NCI-H524 treated with DMSO at 0.1 percent for 48 hours (cell line): ENCODE measurements around the gene ADGRG1.
"Not testable (repeated sequence)": the region's sequence is repeated elsewhere in the genome, so short reads cannot be mapped to it uniquely, and the experiment has no call there.

Source experiments
- DNase-seq: peaks from one replicate; lab custom pipeline; 2025; lab: John Stamatoyannopoulos, UW

ADGRG1 gene

DNA sequence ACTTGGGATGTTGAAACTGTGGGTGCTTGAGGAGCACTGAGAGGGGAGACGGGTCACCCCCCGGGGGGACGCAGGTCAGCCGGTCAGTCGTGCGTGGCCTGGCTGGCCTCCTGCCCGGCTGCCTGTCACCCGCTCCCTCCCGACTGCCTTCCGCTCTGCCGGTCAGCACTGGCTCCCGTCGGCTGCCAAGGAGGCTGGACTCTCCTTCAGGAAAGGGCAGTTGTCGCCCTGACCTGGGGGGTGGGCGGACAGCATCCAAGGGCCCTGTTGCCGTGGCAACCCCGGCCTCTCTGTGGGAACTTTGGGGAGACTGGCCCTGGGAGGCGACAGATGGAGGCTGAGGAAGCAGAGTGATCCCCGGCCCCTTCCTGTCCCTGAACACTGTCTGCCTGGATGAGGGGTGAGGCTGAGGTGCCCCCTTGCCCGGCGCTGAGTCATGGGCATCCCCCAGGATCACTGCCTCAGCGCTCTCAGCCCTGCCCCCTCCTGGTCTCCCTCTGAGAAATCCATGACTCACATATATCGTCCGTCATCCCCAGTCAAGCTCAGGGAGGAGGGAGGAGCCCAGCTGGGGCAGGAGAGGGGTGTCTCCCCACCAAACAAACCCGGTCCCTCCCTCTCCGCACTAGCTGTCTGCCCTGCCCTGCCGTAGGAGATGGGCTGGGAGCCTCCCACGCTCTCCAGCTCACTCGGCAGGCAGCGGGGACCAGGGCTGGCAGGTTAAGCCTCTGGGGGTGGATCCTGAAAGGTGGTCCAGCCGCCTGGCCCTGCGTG is at the start of gene ADGRG1:
Gene ADGRG1, plus strand, starts transcription at position 623 of the 774 bp plus-strand sequence. CDS start 21,658 bp downstream, outside the sequence.
- DNase-seq: peak; percentile 11

DNA sequence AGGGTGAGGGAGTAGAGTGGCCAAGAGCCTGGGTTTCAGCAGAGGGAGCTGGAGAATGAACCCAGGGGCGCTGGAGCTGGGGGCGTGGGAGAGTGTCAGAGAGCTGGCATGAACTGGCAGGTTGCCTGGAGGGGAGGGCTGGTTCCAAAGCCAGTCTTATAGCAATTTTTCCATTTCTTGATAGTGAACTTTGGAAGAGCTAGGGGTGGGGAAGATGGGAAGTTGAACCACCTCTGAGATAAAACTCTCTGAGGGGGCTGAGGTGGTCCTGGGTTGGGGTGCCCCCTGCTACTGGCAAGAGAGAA is 49.1 kb upstream of the ADGRG1 start:
- DNase-seq: no peak

DNA sequence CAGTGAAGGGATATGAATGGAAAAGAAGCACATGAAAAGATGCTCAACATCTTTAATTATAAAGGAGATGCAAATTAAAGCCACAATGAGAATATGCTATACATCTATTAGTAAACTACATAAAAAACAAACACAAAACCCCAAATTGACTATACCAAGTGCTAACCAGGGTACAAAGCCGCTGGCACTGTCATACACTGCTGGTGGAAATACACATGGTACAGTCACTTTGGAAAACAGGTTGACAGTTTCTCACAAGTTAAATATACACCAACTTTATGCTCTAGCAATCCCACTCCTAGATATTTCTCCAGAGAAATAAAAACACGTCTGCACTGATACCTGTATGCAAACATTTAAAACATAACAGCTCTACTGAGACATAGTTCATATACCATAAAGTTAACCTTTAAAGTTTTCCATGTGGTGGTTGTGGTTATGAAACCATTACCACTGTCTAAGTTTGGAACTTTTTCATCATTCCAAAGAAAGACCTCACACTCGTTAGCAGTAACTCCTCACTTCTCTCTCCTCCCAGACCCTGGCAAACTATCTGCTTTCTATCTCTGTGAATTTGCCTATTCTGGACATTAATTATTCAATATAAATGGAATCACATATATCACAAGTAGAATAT is 43.3 kb upstream of the ADGRG1 start:
- no peak for DNase-seq

DNA sequence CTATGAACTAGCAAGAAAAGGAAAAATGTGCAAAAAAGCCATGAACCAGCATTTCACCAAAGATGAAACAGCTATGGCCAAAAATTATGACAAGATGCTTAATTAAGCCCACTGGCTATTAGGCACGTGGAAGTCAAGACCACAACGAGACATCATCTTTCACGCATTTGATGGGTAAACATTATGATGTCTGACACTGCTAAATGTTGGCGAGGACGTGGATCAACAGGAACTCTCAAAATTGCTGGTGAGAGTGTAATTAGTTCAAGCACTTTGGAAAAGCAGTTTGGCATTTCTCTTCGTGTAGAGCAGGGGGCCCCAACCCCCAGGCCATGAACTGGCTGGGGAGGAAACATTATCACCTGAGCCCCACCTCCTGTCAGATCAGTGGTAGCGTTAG is 39.6 kb upstream of the ADGRG1 start:
- no peak for DNase-seq

DNA sequence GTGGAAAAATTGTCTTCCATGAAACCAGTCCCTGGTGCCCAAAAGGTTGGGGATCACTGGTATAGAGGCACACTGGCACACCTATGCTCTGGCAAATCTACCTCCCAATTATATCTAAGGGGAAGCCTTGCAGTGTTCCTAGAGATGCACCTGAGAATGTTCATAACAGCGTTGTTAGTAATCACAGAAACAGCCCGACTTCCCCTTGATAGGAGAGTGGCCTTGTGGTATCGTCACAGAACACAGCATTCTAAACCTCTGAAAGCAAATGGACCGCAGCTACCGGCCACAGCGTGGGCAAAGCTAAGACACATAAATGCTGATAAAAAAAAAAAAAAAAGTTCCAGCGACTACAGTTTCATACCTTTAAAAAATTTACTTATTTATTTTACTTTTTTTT is 39.1 kb upstream of the ADGRG1 start:
- no peak for DNase-seq

DNA sequence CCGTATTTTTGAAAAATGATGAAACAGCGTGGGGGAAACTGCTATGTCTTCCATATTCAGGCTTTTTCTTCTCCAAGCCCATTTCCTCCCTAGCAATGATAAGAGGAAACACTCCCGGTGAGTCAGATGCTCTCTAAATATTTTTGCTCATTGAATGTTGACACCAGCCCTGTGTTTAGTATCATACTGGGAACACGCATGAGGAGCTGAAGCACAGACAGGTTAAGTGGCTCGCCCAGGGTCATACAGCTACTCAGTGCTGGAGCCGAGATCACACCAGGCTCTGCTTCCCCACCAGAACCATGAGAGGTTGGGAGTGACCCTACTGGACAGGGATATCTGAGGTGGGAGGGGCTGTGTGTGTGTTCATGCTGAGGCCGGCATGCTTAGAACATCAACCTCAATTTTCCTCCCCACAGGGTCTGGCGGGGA is 37.8 kb upstream of the ADGRG1 start:
- no peak for DNase-seq

DNA sequence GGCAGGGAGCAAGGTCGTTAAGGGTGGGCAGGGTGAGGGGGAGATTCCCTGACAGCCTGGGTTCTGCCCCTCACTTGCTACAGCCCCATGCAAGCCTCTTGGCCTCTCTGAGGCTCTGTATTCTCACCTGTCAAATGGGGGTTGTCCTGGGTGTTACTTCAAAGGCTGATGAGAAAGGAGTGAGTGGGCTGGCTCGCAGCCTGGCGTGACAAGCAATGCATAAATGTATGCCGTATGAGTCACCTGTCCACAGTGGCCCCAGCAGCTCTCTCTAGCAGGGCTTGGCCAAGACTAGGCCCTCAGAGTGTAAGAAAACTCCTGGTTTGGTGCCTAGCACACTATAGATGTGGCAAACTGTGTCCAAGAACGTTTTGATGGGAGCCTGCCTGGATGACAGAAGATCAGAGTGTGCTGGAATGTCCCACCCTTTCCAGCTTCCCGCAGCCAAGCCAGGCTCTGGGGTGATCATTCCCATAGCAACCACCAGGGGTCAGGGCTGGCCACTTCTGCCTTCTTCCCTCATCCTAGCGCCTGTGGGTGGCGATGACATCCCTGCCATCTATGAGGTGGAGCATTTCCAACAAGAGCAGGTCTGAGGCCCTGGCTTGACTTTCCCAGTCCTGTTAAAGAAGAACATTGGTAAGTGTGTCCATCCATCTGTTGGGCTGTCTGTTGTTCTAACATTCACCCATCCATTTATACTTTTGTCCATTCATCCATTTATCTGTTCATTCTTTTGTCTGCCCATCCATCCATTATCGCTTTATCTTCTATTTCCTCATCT is 37.2 kb upstream of the ADGRG1 start:
- DNase-seq: no peak

DNA sequence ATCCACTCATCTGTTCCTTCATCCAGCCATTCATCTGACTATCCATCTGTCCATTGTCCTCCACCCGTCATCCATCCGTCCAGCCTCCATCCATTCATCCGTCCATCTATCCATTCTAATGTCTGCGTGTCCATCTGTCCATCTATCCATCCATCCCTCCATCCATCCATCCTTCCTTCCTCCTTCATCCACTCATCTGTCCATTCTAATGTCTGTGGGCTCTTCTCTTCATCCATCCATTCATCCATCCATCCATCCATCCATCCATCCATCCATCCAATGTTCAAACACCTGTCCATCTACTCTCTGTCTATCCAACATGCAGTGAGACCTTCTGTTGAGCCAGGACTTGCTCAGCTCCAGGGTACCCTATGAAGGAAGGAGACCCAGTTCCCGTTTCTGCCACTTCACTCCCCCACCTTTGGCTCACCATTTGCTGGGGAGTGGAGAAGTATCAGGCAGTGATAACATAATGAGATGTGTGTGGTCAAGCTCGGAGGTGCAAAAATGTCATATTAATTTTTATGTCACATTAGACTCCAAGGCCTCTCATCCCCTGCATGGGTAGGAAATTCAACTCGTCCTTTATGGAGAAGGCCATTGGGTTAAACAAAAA is 36.5 kb upstream of the ADGRG1 start:
- no peak for DNase-seq

DNA sequence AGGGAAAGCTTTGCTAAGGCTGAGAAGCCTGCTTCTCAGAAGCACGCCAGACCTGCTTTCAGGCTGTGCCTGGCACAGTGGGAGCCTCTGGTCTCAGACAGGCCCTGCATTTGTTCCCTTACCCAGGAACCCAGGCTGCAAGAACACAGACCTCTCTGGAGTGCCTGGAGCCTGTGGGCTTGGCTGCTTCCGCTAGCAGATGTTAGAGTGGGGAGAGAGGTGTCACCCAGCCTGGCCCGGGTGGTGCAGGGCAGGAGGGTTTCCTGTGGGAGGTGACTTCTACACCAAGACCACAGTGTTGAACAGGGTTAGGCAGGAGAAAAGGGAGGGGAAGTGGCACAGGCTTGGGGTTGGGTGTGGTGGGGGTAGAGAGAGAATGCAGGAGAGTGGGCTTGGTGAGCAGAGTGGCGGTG is 35.8 kb upstream of the ADGRG1 start:
- no peak for DNase-seq

DNA sequence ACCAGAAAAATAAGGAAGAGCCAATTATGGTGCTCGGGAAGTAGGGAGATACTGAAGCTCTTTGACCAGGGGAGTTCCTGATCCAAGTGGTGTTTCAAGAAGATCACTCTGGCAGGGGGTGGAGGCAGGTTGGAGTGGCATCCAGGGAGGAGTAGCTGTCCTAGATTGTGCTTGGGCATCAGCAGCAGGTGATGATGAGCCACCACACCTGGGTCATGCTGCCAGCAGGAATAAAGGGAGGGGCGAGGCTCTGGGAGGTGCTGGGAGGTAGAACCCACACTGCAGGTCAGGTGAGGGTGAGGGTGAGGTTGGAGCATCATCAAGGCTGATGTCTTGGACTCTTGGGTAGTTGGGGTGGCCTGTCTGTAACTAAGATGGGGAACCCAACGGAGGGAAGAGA is 35.4 kb upstream of the ADGRG1 start:
- DNase-seq: no peak

DNA sequence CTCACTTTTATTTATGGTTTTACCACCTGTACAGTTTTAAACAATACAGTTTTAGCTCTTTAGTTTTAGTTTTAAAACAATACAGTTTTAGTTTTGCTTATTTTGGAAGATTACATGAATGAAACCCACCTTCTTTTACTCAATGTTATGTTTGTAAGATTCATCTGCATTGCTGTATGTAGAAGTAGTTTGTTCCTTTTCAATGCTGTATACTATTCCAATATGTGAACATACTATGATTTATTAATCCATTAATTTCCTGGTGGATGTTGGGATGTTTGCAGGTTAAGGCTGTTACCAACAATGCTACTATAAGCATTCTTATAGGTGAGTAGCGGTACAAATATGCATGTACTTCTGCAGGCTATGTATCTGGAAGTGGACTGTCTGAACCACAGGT is 34.4 kb upstream of the ADGRG1 start:
- DNase-seq: no peak

DNA sequence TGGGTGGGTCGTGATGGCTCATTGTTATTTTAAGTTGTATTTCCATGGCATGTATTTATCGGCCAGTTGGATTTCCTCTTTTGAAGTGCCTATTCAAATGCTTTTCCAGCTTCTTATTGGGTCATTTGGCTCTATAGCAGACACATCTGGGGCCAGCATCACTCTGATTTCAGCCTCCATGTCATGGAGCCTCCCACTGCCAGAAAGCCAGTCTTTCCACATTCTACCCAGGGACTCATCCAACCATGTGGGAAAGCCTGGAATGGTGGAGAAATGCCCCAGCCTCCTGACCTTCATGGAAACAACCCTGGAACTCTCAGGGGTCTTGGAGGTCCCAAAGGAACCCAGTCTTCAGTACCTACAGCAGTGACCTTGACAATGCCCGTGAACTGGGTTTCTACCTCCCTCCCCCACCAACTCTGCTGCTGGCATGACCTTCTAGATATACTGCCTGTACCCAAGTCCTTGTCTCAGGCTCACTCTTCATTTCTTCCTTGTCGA is 33.8 kb upstream of the ADGRG1 start:
- no peak for DNase-seq

DNA sequence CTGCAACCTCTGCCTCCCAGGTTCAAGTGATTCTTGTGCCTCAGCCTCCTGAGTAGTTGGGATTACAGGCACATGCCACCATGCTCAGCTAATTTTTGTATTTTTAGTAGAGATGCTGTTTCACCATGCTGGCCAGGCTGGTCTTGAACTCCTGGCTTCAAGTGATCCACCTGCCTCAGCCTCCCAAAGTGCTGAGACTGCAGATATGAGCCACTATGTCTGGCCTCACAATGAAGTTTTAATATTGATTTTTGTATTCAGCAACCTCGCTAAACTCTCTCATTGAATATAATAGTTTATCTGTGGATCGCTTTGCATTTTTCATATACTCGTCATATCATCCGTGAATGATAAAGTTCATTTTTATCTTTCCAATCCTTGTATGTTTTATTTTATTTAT is 32.2 kb upstream of the ADGRG1 start:
- not testable (repeated sequence) for DNase-seq

DNA sequence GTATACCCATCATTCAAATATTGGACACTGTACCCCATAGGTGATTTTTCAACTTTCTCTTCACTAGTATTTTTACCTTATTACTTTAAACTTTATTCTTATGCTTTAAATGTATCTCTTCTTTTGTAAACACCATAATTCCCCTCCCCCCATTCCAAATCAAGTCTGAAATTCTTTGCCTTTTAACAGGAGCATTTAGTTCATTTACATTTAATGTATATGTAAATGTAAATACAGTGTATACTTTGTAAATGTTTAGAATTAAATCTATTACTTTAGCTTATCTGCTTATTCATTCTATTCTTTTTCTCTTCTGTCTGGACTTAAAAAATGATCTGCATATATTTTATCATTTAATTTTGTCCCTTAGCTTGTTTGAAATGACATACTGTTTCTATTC is 30.0 kb upstream of the ADGRG1 start:
- DNase-seq: no peak

DNA sequence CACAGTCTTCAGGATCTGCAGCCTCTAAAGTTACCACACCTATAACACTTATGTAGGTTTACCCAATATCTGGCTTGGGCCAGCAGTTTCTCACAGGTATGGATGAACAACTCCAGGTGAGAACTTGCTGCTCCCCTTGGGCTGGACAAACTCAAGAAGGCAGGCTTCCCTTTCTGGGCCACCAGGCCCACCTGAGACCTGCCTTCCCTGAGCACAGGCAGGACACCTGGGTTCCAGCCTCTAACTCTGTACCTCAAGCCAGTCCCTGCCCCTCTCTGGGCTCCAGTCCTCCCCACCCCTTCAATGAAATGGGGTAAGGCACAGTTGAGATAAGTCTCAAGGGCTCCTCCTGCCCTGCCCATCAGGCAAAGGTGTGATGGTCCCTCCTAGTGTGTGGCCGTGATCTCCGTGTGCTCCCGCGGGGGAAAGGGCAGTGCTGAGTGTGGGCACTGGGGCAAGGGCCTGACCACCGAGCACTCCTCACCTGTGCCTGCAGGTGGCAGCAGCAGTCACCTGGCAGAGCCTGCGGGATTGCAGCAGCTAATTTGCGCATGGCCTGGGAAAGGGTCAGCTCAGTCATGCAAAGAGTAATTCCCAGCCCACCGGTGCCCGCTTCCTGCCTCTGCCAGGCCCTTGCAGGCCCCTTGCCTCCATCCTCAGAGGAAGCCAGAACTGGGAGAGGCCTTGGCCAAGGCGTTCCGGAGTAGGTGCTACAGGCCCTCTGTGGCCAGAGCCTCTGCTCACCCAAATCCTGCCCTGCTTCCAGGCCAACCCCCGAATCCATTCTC is 28.2 kb upstream of the ADGRG1 start:
- no peak for DNase-seq

DNA sequence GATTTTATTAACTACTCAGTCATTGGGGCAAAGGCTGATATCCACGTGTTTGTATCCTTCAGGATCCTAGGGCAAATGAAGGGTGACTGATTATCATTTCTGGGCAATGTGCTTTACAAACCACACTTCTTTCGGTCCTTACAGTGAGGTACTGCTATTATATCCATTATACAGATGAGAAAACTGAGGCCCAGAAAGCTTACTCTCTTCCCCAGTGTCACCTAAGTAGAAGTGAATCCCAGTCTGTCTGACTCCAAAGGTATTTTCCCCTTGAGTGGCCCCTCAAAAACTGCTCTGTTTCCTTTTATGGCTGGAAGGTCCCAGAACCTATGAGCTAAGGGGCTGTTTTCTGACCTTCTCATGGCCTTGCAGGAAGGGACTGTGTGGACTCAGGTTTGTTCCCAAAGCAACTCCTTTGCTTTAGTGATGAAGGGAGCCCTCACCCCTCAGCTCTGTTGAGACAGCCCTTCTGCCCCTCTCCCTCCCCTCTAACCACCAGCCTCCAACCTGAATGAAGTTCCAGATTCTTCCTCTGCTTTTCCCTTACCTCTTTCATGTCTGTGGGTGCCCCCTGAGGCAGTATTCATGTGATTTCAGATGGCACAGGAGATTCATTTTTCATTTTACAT is 27.4 kb upstream of the ADGRG1 start:
- DNase-seq: no peak

DNA sequence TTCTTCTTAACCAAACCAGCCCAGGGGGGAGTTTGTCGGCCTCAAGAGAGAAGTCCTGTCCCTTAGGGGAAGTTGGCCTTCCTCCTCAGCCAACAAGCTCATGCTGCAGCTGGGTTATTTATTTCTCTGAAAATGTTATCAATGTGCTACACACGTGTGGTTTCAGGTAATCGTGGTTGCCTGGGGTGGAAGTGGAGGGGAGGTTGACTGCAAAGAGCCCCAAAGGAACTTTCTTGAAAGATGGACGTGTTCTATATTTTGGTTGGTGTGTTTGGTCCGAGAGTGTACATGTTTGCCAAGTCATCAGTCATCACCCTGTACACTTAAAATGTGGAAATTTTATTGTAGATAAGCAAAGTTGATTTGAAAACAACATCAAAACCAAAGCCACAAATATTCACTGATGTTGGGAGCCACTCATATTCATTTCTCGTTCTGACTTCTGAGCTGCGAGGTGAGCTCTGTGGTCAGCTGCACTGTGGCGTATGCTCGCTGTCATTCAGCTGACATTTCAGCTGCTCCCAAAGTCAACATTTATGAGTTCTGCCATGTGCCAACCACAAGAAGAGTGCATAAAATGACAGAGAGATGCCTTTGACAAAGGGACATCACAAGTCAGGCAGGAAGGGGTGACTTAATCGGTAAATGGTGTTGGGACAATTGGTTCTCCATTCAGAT is 26.5 kb upstream of the ADGRG1 start:
- no peak for DNase-seq

DNA sequence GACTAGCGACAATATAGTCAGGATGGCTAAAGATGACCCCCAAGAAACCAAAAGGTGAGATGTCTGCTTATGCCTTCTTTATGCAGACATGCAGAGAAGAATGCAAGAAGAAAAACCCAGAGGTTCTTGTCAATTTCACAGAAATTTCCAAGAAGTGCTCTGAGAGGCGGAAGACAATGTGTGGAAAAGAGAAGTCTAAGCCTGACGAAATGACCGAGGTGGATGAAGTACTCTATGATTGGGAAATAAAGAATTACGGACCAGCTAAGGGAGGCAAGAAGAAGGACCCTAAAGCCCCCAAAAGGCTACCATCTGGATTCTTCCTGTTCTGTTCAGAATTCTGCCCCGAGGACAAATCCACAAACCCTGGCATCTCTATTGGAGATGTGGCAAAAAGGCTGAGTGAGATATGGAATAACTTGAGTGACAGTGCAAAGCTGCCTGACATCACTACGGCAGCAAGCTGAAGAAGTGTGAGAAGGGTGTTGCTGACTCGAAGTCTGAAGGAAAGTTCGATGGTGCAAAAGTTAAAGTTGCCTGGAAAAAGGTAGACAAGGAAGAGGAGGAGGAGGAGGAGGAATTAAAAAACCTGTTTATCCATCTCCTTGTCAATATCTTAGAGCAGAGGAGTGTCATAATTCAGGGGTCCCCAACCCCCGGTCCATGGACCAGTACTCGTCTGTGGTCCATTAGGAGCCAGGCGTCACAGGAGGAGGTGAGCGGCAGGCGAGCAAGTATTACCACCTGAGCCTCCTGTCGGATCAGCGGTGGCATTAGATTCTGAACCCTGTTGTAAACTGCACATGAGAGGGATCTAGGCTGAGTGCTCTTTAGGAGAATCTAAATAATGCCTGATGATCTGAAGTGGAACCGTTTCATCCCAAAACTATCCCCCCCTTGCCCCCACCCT is 25.1 kb upstream of the ADGRG1 start:
- DNase-seq: no peak

DNA sequence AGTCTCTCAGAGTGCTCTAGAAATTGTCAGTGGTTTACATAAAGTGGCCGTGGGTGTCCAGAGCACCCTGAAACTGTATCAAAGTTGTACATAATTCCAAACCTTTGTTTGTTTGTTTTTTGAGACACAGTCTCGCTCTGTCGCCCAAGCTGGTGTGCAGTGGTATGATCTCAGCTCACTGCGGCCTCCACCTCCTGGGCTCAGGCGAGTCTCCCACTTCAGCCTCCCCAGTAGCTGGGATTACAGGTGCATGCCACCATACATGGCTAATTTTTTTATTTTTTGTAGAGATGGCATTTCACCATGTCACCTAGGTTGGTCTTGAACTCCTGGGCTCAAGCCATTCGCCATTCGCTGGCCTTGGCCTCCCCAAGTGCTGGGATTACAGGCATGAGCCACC is 24.3 kb upstream of the ADGRG1 start:
- no peak for DNase-seq
